Glutamatergic neuron (in vitro differentiated cells): ENCODE measurements around the gene PEPD. TPM values are rescaled to one million over a fixed set of nuclear protein-coding genes. Genes with fewer than 3 reads are reported as not detected.

Experiments
- DNase-seq: peaks from one replicate; pipeline ENCODE4 v3.0.0; 2022
- H3K27ac Mint-ChIP-seq: one replicate; pipeline ENCODE4 v1.8.0; 2020; ENCODE audit warnings: mild to moderate bottlenecking, mixed read lengths, inconsistent platforms; ENCODE audit not compliant: unreplicated experiment
- H3K27me3 Mint-ChIP-seq: one replicate; pipeline ENCODE4 v1.8.0; 2020; ENCODE audit warnings: mild to moderate bottlenecking, moderate library complexity, mixed read lengths, inconsistent platforms; ENCODE audit not compliant: unreplicated experiment
- H3K36me3 Mint-ChIP-seq: one replicate; pipeline ENCODE4 v1.8.0; 2020; ENCODE audit warnings: mild to moderate bottlenecking, mixed read lengths, inconsistent platforms; ENCODE audit not compliant: unreplicated experiment
- H3K4me1 Mint-ChIP-seq: one replicate; pipeline ENCODE4 v1.8.0; 2020; ENCODE audit warnings: mild to moderate bottlenecking, low read depth, mixed read lengths, inconsistent platforms; ENCODE audit not compliant: unreplicated experiment
- H3K4me3 Mint-ChIP-seq: one replicate; pipeline ENCODE4 v1.8.0; 2020; ENCODE audit warnings: mild to moderate bottlenecking, mixed read lengths, inconsistent platforms; ENCODE audit not compliant: unreplicated experiment
- H3K9me3 Mint-ChIP-seq: one replicate; pipeline ENCODE4 v1.8.0; 2020; ENCODE audit warnings: mild to moderate bottlenecking, moderate library complexity, mixed read lengths, inconsistent platforms; ENCODE audit not compliant: unreplicated experiment
- CTCF ChIP-seq: fragments of 200-600 bp; sonication (generic); IDR thresholded peaks from one replicate; pipeline ENCODE4 v1.5.0; 2021; ENCODE audit not compliant: partially characterized antibody, unreplicated experiment
- total RNA-seq: library from RNA; stranded (reverse); fragmentation: NEBNext Ultra II Directional; extraction: Animal tissue kit (Norgen Biotek cat#: 25700); gene quantifications from one replicate; pipeline ENCODE4 v1.2.1, GENCODE V29; 2021; ENCODE audit not compliant: unreplicated experiment

Gene PEPD
- total RNA-seq, 1 donor from 2014 or later = 93.3 TPM

GRCh38 chr19:33408538-33409434 lies 112.8 kb downstream of the PEPD start:
- TF ChIP-seq CTCF = no peak
- Mint-ChIP-seq H3K4me1 (peaks cover 9% of the 10 kb centered on the region), H3K9me3 (peaks cover 2% of the 10 kb centered on the region), H3K27me3 (peaks cover 5% of the 10 kb centered on the region), H3K4me3 (no peak overlapping the region), H3K36me3 (no peaks in the 10 kb centered on the region), H3K27ac (no peak overlapping the region)
- DNase-seq = peak; percentile 9

GRCh38 chr19:33408116-33408515 lies 113.5 kb downstream of the PEPD start:
- Mint-ChIP-seq H3K36me3 (no peaks in the 10 kb centered on the region), H3K27ac (no peak overlapping the region), H3K4me3 (no peak overlapping the region), H3K4me1 (peaks cover 9% of the 10 kb centered on the region), H3K9me3 (peaks cover 2% of the 10 kb centered on the region), H3K27me3 (peaks cover 5% of the 10 kb centered on the region)
- TF ChIP-seq CTCF = no peak
- peak; percentile 16 for DNase-seq

GRCh38 chr19:33407716-33408115 lies 113.9 kb downstream of the PEPD start:
- no peak for TF ChIP-seq CTCF
- peaks cover 2% of the 10 kb centered on the region for H3K9me3 Mint-ChIP-seq
- no peaks in the 10 kb centered on the region for H3K36me3 Mint-ChIP-seq
- no peak overlapping the region for H3K4me3 Mint-ChIP-seq
- H3K27me3 Mint-ChIP-seq = peaks cover 3% of the 10 kb centered on the region
- peaks cover 8% of the 10 kb centered on the region for H3K4me1 Mint-ChIP-seq
- H3K27ac Mint-ChIP-seq = no peak overlapping the region
- DNase-seq = peak; percentile 15

- DNase-seq = no peak
- Mint-ChIP-seq H3K9me3 (peaks cover 2% of the 10 kb centered on the region), H3K4me1 (peaks cover 10% of the 10 kb centered on the region), H3K36me3 (no peaks in the 10 kb centered on the region), H3K27me3 (peaks cover 3% of the 10 kb centered on the region), H3K4me3 (no peak overlapping the region), H3K27ac (no peak overlapping the region)
- TF ChIP-seq CTCF = peak; percentile 62
Measured at GRCh38 chr19:33407140-33407551, 114.4 kb downstream of the PEPD start.

GRCh38 chr19:33406521-33407139 lies 115.0 kb downstream of the PEPD start:
- peaks cover 10% of the 10 kb centered on the region for H3K4me1 Mint-ChIP-seq
- H3K4me3 Mint-ChIP-seq = no peak overlapping the region
- no peaks in the 10 kb centered on the region for H3K36me3 Mint-ChIP-seq
- peaks cover 2% of the 10 kb centered on the region for H3K9me3 Mint-ChIP-seq
- TF ChIP-seq CTCF = peak; percentile 97
- peak; percentile 90 for DNase-seq
- peak overlapping the region; percentile 62 for H3K27ac Mint-ChIP-seq
- H3K27me3 Mint-ChIP-seq = peaks cover 3% of the 10 kb centered on the region
